Ishikawa (cell line): Measurements from ENCODE around the gene LYRM4.

ENCODE experiments used
- CEBPB ChIP-seq: IDR thresholded peaks from 2 replicates; pipeline ENCODE4 v1.6.1; 2012
- CREB1 ChIP-seq: IDR thresholded peaks from 2 replicates; pipeline ENCODE4 v1.6.1; 2012; ENCODE audit warnings: low read depth
- EGR1 ChIP-seq: IDR thresholded peaks from 2 replicates; pipeline ENCODE4 v1.6.1; 2012
- EP300 ChIP-seq: IDR thresholded peaks from 2 replicates; pipeline ENCODE4 v1.6.1; 2012; ENCODE audit warnings: borderline replicate concordance
- FOXM1 ChIP-seq: IDR thresholded peaks from 2 replicates; pipeline ENCODE4 v1.6.1; 2012; ENCODE audit warnings: low read depth, borderline replicate concordance
- MAX ChIP-seq: IDR thresholded peaks from 2 replicates; pipeline ENCODE4 v1.6.1; 2012
- NFIC ChIP-seq: IDR thresholded peaks from 2 replicates; pipeline ENCODE4 v1.6.1; 2012
- RAD21 ChIP-seq: IDR thresholded peaks from 2 replicates; pipeline ENCODE4 v1.6.1; 2012; ENCODE audit warnings: low read depth
- REST ChIP-seq: IDR thresholded peaks from 2 replicates; pipeline ENCODE4 v1.6.1; 2012; ENCODE audit warnings: low read depth, mild to moderate bottlenecking
- TAF1 ChIP-seq: IDR thresholded peaks from 2 replicates; pipeline ENCODE4 v1.6.1; 2012; ENCODE audit warnings: low read depth, mild to moderate bottlenecking
- TCF12 ChIP-seq: IDR thresholded peaks from 2 replicates; pipeline ENCODE4 v1.6.1; 2012; ENCODE audit warnings: low read depth
- TEAD4 ChIP-seq: IDR thresholded peaks from 2 replicates; pipeline ENCODE4 v1.6.1; 2012
- USF1 ChIP-seq: IDR thresholded peaks from 2 replicates; pipeline ENCODE4 v1.6.1; 2012
- YY1 ChIP-seq: IDR thresholded peaks from 2 replicates; pipeline ENCODE4 v1.6.1; 2012; ENCODE audit warnings: low read depth
- ZBTB7A ChIP-seq: IDR thresholded peaks from 2 replicates; pipeline ENCODE4 v1.6.1; 2012; ENCODE audit warnings: low read depth

The LYRM4 gene

DNA sequence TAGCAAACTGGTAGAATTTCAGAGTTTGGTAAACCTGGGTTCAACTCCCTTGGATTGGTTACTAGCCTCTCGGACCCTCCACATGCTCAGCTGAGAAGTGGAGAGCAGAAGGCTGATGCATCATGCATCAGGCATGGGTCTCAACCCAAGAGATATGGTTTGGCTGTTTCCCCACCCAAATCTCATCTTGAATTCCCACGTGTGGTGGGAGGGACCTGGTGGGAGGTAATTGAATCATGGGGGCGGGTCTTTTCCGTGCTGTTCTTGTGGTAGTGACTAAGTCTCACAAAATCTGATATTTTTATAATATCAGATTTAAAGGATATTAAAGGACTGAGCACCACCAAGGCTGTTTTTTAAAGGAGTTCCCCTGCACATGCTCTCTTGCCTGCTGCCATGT is 100.5 kb downstream of the LYRM4 start:
- no peak for TF ChIP-seq CREB1
- TF ChIP-seq TEAD4, result no peak
- no peak for TF ChIP-seq ZBTB7A
- TF ChIP-seq REST, result no peak
- TF ChIP-seq MAX, result no peak
- TF ChIP-seq EP300, result no peak
- TF ChIP-seq FOXM1, result no peak
- no peak for TF ChIP-seq CEBPB
- TF ChIP-seq USF1, result no peak
- no peak for TF ChIP-seq RAD21
- TF ChIP-seq TCF12, result no peak
- no peak for TF ChIP-seq YY1
- no peak for TF ChIP-seq NFIC
- TF ChIP-seq TAF1, result no peak
- TF ChIP-seq EGR1, result no peak

GRCh38 chr6:5159162-5159561 is 101.6 kb downstream of the LYRM4 start:
- TF ChIP-seq NFIC (peak; percentile 52), CEBPB (peak; percentile 62; the same call in 1 of the 2 replicates), TCF12 (0 out of 2 replicates have a peak, but pooled peaks have one; percentile 29), YY1 (0 out of 2 replicates have a peak, but pooled peaks have one; percentile 15), MAX (no peak), CREB1 (no peak), EP300 (peak; percentile 28; the same call in 1 of the 2 replicates), TAF1 (no peak)

GRCh38 chr6:5158180-5158579 is 102.6 kb downstream of the LYRM4 start:
- TF ChIP-seq EGR1, result no peak
- TF ChIP-seq CREB1, result no peak
- TF ChIP-seq TEAD4, result no peak
- no peak for TF ChIP-seq CEBPB
- TF ChIP-seq RAD21, result no peak
- no peak for TF ChIP-seq MAX
- no peak for TF ChIP-seq EP300
- no peak for TF ChIP-seq TCF12
- TF ChIP-seq TAF1, result no peak
- no peak for TF ChIP-seq ZBTB7A
- TF ChIP-seq YY1, result no peak
- no peak for TF ChIP-seq FOXM1
- no peak for TF ChIP-seq USF1
- no peak for TF ChIP-seq NFIC
- no peak for TF ChIP-seq REST

DNA sequence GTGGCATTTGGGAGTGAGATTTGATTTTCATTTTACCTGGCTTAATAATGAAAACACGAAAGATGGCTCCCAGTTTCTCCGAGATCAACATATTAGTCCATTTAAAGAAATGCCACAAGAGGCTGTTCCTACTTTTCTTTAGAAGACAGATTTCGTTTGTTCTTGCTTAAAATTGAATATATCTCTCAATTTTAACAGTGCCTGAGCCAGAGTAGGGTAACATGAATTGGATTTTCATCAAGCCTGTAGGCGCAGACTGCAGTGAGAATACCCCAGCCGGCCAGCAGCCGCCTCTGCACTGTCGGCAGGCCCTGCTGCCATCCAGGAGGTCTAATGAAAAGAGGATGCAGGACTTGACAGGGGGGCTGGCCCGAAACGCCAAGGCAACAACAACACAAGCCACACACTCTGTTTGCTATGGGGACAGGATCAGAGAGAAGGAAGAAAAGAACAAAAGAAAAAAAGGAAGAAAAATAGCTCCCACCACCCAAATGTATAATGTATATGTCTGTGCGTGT is 103.1 kb downstream of the LYRM4 start:
- TF ChIP-seq MAX (no peak), EGR1 (no peak), TCF12 (no peak), YY1 (no peak), USF1 (no peak), TEAD4 (no peak), CREB1 (no peak), EP300 (no peak), CEBPB (no peak), ZBTB7A (no peak)

DNA sequence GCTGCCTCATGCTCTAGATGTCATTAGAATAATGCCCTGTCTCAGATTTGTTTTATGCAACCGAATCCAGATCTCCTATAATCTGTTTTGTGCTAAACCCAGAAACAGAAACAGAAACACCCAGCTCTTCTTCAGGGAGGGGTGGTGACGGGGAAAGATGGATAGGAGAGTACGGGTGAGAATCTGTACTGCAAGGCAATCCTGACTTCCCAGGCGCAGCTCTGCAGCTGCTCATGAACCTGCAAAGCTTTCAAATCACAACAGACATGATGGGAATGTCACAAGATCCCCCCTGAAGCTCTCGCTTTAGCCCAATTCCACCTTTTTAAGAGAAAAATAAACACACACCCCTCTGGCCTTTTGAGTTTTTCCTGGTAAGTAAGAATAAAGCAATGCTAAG is 104.1 kb downstream of the LYRM4 start:
- TF ChIP-seq TCF12, result no peak
- TF ChIP-seq MAX, result no peak
- TF ChIP-seq CREB1, result no peak
- TF ChIP-seq NFIC, result no peak
- TF ChIP-seq FOXM1, result no peak
- TF ChIP-seq TEAD4, result no peak
- TF ChIP-seq RAD21, result no peak
- TF ChIP-seq YY1, result no peak
- no peak for TF ChIP-seq ZBTB7A
